OCI-LY3 (cell line): ENCODE measurements around the gene ZNF70.

Experiments
- H2AFZ ChIP-seq: fragments of 200-600, 300-600 bp; shearing (Covaris generic); 2 replicates; pipeline ENCODE4 v1.6.0; 2014; ENCODE audit warnings: antibody characterized with exemption, low read depth, low read length
- H3K27ac ChIP-seq: fragments of 200-600, 300-600 bp; sonication (generic); 2 replicates; pipeline ENCODE4 v1.5.1; 2014; ENCODE audit warnings: mild to moderate bottlenecking, low read length, moderate library complexity, mixed read lengths
- H3K27me3 ChIP-seq: fragments of 200-600, 300-600 bp; sonication (generic); 2 replicates; pipeline ENCODE4 v1.6.1; 2014; ENCODE audit warnings: low read depth, low read length, mixed read lengths
- H3K36me3 ChIP-seq: fragments of 200-600, 300-600 bp; sonication (generic); replicated peaks from 2 replicates; pipeline ENCODE3; 2014; ENCODE audit warnings: low read depth, low read length, mixed read lengths
- H3K4me1 ChIP-seq: fragments of 300-600, 200-600 bp; sonication (generic); 2 replicates; pipeline ENCODE4 v1.6.1; 2014; ENCODE audit warnings: low read length, mixed read lengths
- H3K4me2 ChIP-seq: fragments of 200-600, 300-600 bp; sonication (generic); 2 replicates; pipeline ENCODE4 v1.6.1; 2014; ENCODE audit warnings: low read length, mixed read lengths
- H3K4me3 ChIP-seq: fragments of 300-600, 200-600 bp; sonication (generic); 2 replicates; pipeline ENCODE4 v1.5.1; 2014; ENCODE audit warnings: antibody characterized with exemption, mild to moderate bottlenecking, low read length, moderate library complexity
- H3K79me2 ChIP-seq: fragments of 300-600, 200-600 bp; shearing (Covaris generic); 2 replicates; pipeline ENCODE4 v1.6.1; 2014; ENCODE audit warnings: mild to moderate bottlenecking, low read length, mixed read lengths
- H3K9ac ChIP-seq: fragments of 300-600, 200-600 bp; shearing (Covaris generic); 2 replicates; pipeline ENCODE4 v1.6.0; 2014; ENCODE audit warnings: mild to moderate bottlenecking, low read length, moderate library complexity
- H3K9me3 ChIP-seq: fragments of 200-600, 300-600 bp; shearing (Covaris generic); 2 replicates; pipeline ENCODE4 v1.6.1; 2014; ENCODE audit warnings: low read length, mixed read lengths; ENCODE audit not compliant: insufficient read depth
- H4K20me1 ChIP-seq: fragments of 200-600, 300-600 bp; sonication (generic); 2 replicates; pipeline ENCODE4 v1.6.1; 2016; ENCODE audit warnings: low read length, mixed read lengths; ENCODE audit not compliant: insufficient read depth
- EZH2phosphoT487 ChIP-seq: fragments of 200-600 bp; shearing (Covaris generic); IDR thresholded peaks from 2 replicates; pipeline ENCODE4 v1.6.1; 2018; ENCODE audit warnings: antibody characterized with exemption, mixed run types, low read depth
- TF ChIP-seq, protein P1 (sequence below): fragments of 200-600, 300-600 bp; sonication (generic); IDR thresholded peaks from 2 replicates; pipeline ENCODE4 v1.5.1; 2014; ENCODE audit warnings: antibody characterized with exemption, low read length, low read depth

The ZNF70 gene

DNA sequence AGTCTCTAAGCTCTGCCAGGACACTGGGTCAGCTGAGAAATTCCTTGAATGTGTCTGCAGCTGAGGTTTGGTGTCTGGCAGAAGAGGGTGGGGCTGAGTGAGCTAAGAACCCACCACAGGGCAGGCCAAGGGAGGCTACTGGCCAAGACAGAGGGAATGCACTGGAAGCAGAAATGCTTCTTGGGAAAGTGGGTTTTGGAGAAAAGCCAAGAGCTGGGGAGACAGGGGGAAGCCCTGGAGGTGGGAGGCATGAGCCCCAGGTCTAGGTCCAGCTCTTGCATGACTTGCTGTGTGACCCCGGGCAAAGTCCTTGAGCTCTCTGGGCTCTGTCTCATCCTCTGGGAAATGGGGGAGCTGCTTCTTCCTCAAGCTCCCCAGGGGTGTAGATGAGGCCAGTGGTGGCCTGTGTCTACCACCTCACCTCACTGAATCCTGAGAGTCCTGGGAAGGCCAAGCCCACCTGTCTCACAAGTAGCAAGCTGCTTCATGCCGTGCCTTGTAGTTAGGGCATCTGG, 24.1 kb upstream of the ZNF70 start:
- Histone ChIP-seq H3K4me3 (no peak overlapping the region), H3K9me3 (no peaks in the 10 kb centered on the region), H4K20me1 (no peaks in the 10 kb centered on the region), H3K79me2 (no peaks in the 10 kb centered on the region), H2AFZ (no peak overlapping the region), H3K27me3 (peaks cover 6% of the 10 kb centered on the region), H3K4me1 (peaks cover 16% of the 10 kb centered on the region), H3K4me2 (no peak overlapping the region), H3K27ac (no peak overlapping the region), H3K36me3 (no peaks in the 10 kb centered on the region), H3K9ac (no peak overlapping the region)
- TF ChIP-seq, protein P1, sequence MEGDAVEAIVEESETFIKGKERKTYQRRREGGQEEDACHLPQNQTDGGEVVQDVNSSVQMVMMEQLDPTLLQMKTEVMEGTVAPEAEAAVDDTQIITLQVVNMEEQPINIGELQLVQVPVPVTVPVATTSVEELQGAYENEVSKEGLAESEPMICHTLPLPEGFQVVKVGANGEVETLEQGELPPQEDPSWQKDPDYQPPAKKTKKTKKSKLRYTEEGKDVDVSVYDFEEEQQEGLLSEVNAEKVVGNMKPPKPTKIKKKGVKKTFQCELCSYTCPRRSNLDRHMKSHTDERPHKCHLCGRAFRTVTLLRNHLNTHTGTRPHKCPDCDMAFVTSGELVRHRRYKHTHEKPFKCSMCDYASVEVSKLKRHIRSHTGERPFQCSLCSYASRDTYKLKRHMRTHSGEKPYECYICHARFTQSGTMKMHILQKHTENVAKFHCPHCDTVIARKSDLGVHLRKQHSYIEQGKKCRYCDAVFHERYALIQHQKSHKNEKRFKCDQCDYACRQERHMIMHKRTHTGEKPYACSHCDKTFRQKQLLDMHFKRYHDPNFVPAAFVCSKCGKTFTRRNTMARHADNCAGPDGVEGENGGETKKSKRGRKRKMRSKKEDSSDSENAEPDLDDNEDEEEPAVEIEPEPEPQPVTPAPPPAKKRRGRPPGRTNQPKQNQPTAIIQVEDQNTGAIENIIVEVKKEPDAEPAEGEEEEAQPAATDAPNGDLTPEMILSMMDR, result no peak

DNA sequence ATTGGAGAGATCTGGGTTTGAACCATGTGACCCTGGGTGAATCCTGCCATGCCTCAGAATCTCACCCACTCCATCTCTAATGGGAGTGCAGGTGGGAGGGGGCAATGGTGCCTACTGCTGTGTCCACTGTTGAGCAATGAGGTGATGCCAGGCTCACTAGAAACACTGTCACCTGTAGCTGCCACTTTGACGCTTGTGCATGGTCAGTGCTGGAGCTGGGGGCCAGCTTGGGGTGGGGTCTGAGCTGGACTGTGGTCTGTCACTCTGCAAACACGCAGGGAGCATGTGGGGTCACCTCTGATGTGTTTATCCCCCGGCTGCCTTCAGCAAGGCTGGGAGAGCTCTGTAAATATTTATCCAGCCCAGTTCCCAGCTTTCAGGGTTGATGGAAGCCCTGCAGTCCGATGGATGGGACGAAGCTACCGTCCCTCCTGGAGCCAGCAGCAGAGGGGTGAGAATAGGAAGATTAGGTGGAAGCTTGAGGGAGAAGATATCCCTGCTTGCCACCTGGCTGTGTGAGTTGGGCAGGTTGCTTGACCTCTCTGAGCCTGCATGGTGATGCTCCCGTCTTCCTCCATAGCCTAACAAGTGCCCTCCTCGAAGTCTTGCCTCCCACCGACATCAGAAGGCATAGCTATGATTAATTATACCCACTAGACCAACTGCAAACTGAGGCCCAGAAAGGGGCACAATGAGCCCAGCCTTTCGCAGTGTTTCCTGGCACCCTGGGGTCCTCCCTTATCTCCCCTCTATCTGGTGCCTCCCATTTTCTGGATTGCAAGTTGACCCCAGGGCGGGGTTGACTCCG, 23.4 kb upstream of the ZNF70 start:
- Histone ChIP-seq H3K79me2 (no peaks in the 10 kb centered on the region), H4K20me1 (no peaks in the 10 kb centered on the region), H3K27me3 (peaks cover 6% of the 10 kb centered on the region), H3K36me3 (no peaks in the 10 kb centered on the region), H3K27ac (no peak overlapping the region), H3K9ac (no peak overlapping the region), H3K9me3 (no peaks in the 10 kb centered on the region), H3K4me3 (no peak overlapping the region), H3K4me1 (peaks cover 22% of the 10 kb centered on the region), H3K4me2 (no peak overlapping the region), H2AFZ (no peak overlapping the region)
- no peak for TF ChIP-seq EZH2phosphoT487
- TF ChIP-seq, protein P1, result no peak

- H3K4me3 ChIP-seq, result peak overlapping the region; percentile 77
- H4K20me1 ChIP-seq, result no peaks in the 10 kb centered on the region
- H3K79me2 ChIP-seq, result no peaks in the 10 kb centered on the region
- peak overlapping the region; percentile 92 for H3K4me2 ChIP-seq
- TF ChIP-seq, protein P1, result no peak
- H2AFZ ChIP-seq, result no peak overlapping the region; the same call in 1 of the 2 replicates
- H3K27me3 ChIP-seq, result peaks cover 6% of the 10 kb centered on the region
- peaks cover 29% of the 10 kb centered on the region for H3K4me1 ChIP-seq
- no peaks in the 10 kb centered on the region for H3K36me3 ChIP-seq
- peak overlapping the region; percentile 60 for H3K9ac ChIP-seq
- no peak overlapping the region for H3K27ac ChIP-seq
- no peaks in the 10 kb centered on the region for H3K9me3 ChIP-seq
Observed at GRCh38 chr22:23773483-23774113, 22.7 kb upstream of the ZNF70 start.

GRCh38 chr22:23772649-23773473, 21.9 kb upstream of the ZNF70 start, which contains the start of gene MMP11:
MMP11 (plus strand) TSS chr22:23772849; CDS start chr22:23772871, 22 bp downstream.
- peaks cover 6% of the 10 kb centered on the region for H3K27me3 ChIP-seq

More at GRCh38 chr22:23772649-23773473, 21.9 kb upstream of the ZNF70 start, which contains the start of gene MMP11:
- Histone ChIP-seq H3K27ac (no peak within 1 kb of the TSS), H2AFZ (peak within 1 kb of the TSS; percentile 83), H3K4me2 (peak within 1 kb of the TSS; percentile 94), H3K9me3 (no peaks in the 10 kb centered on the region), H4K20me1 (no peaks in the 10 kb centered on the region), H3K4me3 (peak within 1 kb of the TSS; percentile 77), H3K79me2 (peaks cover 3% of the 10 kb centered on the region; the same call in 1 of the 2 replicates), H3K9ac (peak within 1 kb of the TSS; percentile 71), H3K4me1 (peaks cover 34% of the 10 kb centered on the region), H3K36me3 (no peaks in the 10 kb centered on the region)
- no peak for TF ChIP-seq EZH2phosphoT487
- TF ChIP-seq, protein P1, result peak; percentile 27; the same call in 1 of the 2 replicates
